Smooth muscle cell (in vitro differentiated cells): ENCODE measurements around the gene CFAP92. TPM values are rescaled to one million over a fixed set of nuclear protein-coding genes. Genes with fewer than 3 reads are reported as not detected.

Source experiments
- DNase-seq: peaks from one replicate; lab custom pipeline; 2025; ENCODE audit not compliant: unreplicated experiment; lab: John Stamatoyannopoulos, UW
- H2AFZ ChIP-seq: fragments of 200-600 bp; sonication (generic); 2 replicates; pipeline ENCODE4 v1.6.0; 2016; ENCODE audit warnings: antibody characterized with exemption, low read depth, mild to moderate bottlenecking
- H3F3A ChIP-seq: fragments of 200-600 bp; sonication (generic); 2 replicates; pipeline ENCODE4 v1.6.0; 2017; ENCODE audit warnings: antibody characterized with exemption, low read depth
- H3K27ac ChIP-seq: fragments of 200-600 bp; sonication (generic); 2 replicates; pipeline ENCODE4 v1.5.1; 2016; ENCODE audit warnings: low read depth, mild to moderate bottlenecking
- H3K27me3 ChIP-seq: fragments of 200-600 bp; sonication (generic); 2 replicates; pipeline ENCODE4 v1.6.1; 2016; ENCODE audit warnings: low read depth, mild to moderate bottlenecking
- H3K36me3 ChIP-seq: fragments of 200-600 bp; sonication (generic); 2 replicates; pipeline ENCODE4 v1.5.1; 2016; ENCODE audit warnings: low read depth
- H3K4me1 ChIP-seq: fragments of 200-600 bp; sonication (generic); 2 replicates; pipeline ENCODE4 v1.5.1; 2016; ENCODE audit warnings: low read depth
- H3K4me2 ChIP-seq: fragments of 200-600 bp; sonication (generic); 2 replicates; pipeline ENCODE4 v1.6.0; 2016; ENCODE audit warnings: mild to moderate bottlenecking
- H3K4me3 ChIP-seq: fragments of 200-600 bp; sonication (generic); 2 replicates; pipeline ENCODE4 v1.5.1; 2016; ENCODE audit warnings: mild to moderate bottlenecking
- H3K79me2 ChIP-seq: fragments of 200-600 bp; sonication (generic); 2 replicates; pipeline ENCODE4 v1.6.0; 2016; ENCODE audit warnings: low read depth, mild to moderate bottlenecking
- H3K9ac ChIP-seq: fragments of 200-600 bp; sonication (generic); 2 replicates; pipeline ENCODE4 v1.6.0; 2016; ENCODE audit warnings: low read depth
- H3K9me3 ChIP-seq: fragments of 200-600 bp; sonication (generic); replicated peaks from 2 replicates; pipeline ENCODE4 v1.5.1; 2016; ENCODE audit warnings: low read depth
- H4K20me1 ChIP-seq: fragments of 200-600 bp; sonication (generic); 2 replicates; pipeline ENCODE4 v1.6.0; 2016; ENCODE audit warnings: low read depth
- CTCF ChIP-seq: fragments of 200-600 bp; sonication (generic); IDR thresholded peaks from 2 replicates; pipeline ENCODE4 v1.5.1; 2017; ENCODE audit warnings: borderline replicate concordance, mild to moderate bottlenecking, antibody characterized with exemption; ENCODE audit not compliant: insufficient read depth, poor library complexity, severe bottlenecking
- WGBS: methylation state at CpG from one replicate; pipeline ENCODE4 v1.1.7; 2016; ENCODE audit warnings: low lambda C conversion rate; 5-methylcytosine and 5-hydroxymethylcytosine counted together
- polyA plus RNA-seq: library from polyadenylated mRNA; unstranded; fragments of >200 nt; fragmentation: Nextera tagmentation; extraction: Ambion mirVana; gene quantifications from 2 replicates; pipeline ENCODE4 v1.2.1, GENCODE V29; 2016
- total RNA-seq: library from RNA; depleted of rRNA; stranded (reverse); fragments of >200 nt; gene quantifications from 2 replicates; pipeline ENCODE4 v1.2.3, GENCODE V29; 2014

CFAP92 gene
- total and polyA plus RNA-seq, 2 experiments from 2014 or later, result 0.67 to 0.85 TPM

GRCh38 chr3:129017484-129017899, 23.6 kb upstream of the CFAP92 start:
- H3K27ac ChIP-seq, result no peak overlapping the region
- H3K4me1 ChIP-seq, result no peaks in the 10 kb centered on the region
- no peak for DNase-seq
- H3K4me3 ChIP-seq, result no peak overlapping the region
- 60% methylated on average over 7 of the region's 7 CpGs for WGBS
- H4K20me1 ChIP-seq, result no peaks in the 10 kb centered on the region
- H3K4me2 ChIP-seq, result no peak overlapping the region
- H3K79me2 ChIP-seq, result no peaks in the 10 kb centered on the region
- H3K27me3 ChIP-seq, result no peaks in the 10 kb centered on the region
- H3K9ac ChIP-seq, result no peak overlapping the region
- no peaks in the 10 kb centered on the region for H3K36me3 ChIP-seq
- TF ChIP-seq CTCF, result no peak
- H3F3A ChIP-seq, result no peaks in the 10 kb centered on the region
- no peak overlapping the region for H2AFZ ChIP-seq
- H3K9me3 ChIP-seq, result no peaks in the 10 kb centered on the region

DNA sequence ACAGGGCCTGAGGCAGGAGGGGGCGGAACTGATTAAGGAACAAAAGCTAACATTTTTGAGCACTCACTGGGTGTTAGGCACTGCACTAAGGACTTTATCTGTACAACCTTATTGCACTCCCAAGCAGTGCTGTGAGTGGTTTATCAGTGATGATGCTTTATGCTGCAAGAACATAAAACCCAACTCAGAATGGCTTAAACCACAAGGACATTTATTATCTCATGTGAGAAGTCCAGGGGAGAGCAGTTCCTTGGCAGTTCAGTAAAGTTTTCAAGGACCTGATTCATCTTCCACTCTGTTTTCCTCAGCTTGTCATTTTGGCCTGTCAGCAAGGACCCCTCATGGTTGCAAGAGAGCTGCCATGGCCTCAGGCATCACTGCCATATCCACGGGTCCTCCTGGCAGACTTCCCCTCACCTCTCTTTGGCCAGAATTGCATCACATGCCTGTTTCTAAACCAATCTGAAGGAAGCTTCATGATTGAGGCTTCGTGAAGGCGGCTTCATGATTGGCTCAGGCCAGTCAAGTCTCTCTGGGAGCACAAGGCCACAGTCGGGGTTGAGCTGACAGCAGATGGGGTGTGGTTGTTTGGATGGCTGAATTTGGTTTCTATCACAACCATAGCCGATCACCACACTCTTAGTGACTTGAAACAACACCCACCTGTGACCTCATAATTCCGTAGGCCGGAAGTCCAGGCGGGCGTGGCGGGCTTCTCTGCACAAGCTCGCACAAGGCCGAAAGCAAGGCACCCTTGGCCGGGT, 23.0 kb upstream of the CFAP92 start:
- TF ChIP-seq CTCF, result no peak
- Histone ChIP-seq H4K20me1 (no peaks in the 10 kb centered on the region), H3K4me2 (no peak overlapping the region), H3K27ac (no peak overlapping the region), H3K4me1 (no peaks in the 10 kb centered on the region), H3K27me3 (no peaks in the 10 kb centered on the region), H2AFZ (no peak overlapping the region), H3K4me3 (no peak overlapping the region), H3K79me2 (no peaks in the 10 kb centered on the region), H3K9ac (no peak overlapping the region), H3F3A (no peaks in the 10 kb centered on the region), H3K36me3 (no peaks in the 10 kb centered on the region), H3K9me3 (no peaks in the 10 kb centered on the region)
- WGBS, result 91% methylated on average over 14 of the region's 14 CpGs
- DNase-seq, result no peak

DNA sequence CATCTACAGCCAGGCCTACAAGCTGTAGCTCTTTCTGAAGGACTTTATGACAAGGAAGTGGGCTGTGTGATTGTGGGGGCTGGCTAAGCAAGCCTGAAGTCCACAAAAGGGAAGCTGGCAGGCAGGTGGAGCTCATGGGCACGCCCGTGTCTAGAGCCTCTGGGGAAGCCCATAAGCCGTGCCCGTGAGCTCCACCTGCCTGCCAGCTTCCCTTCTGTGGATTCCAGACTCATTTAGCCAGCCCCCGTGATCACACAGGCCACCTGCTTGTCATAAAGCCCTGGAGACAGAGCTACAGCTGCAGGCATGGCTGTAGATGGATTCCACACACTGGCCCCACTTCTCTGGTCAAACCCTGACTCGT, 22.5 kb upstream of the CFAP92 start:
- TF ChIP-seq CTCF, result no peak
- WGBS, result 68% methylated on average over 6 of the region's 6 CpGs
- no peak overlapping the region for H3K4me3 ChIP-seq
- H3K9me3 ChIP-seq, result no peaks in the 10 kb centered on the region
- no peak for DNase-seq
- H3K4me2 ChIP-seq, result no peak overlapping the region
- H3F3A ChIP-seq, result no peaks in the 10 kb centered on the region
- H2AFZ ChIP-seq, result no peak overlapping the region
- H3K79me2 ChIP-seq, result no peaks in the 10 kb centered on the region
- no peaks in the 10 kb centered on the region for H3K36me3 ChIP-seq
- H3K27me3 ChIP-seq, result no peaks in the 10 kb centered on the region
- H3K4me1 ChIP-seq, result no peaks in the 10 kb centered on the region
- H3K27ac ChIP-seq, result no peak overlapping the region
- H4K20me1 ChIP-seq, result no peaks in the 10 kb centered on the region
- H3K9ac ChIP-seq, result no peak overlapping the region
